SK-N-SH treated with all-trans-retinoic acid at 6 μM for 48 hours (cell line): ENCODE data around the gene C15orf40.

Experiments used
- ATAC-seq: fragments of 200-7000 bp; cut with Tn5 transposase; 3 replicates; pipeline ENCODE4 v1.9.1; 2020; ENCODE audit warnings: mild to moderate bottlenecking, moderate library complexity
- ARNTL ChIP-seq: fragments of 450-650 bp; formaldehyde crosslinking; IDR thresholded peaks from 2 replicates; pipeline ENCODE4 v1.5.0; 2020; ENCODE audit warnings: low read depth, mild to moderate bottlenecking, moderate library complexity, borderline replicate concordance
- BACH2 ChIP-seq: fragments of 250-450 bp; sonication (Bioruptor Pico); IDR thresholded peaks from 2 replicates; pipeline ENCODE4 v1.9.0; 2021; ENCODE audit warnings: mild to moderate bottlenecking, borderline replicate concordance
- CSDC2 ChIP-seq: fragments of 250-450 bp; sonication (Bioruptor Pico); IDR thresholded peaks from 2 replicates; pipeline ENCODE4 v1.5.0; 2020; ENCODE audit warnings: mild to moderate bottlenecking, moderate library complexity
- ESRRG ChIP-seq: fragments of 250-450 bp; sonication (Bioruptor Pico); IDR thresholded peaks from 2 replicates; pipeline ENCODE4 v1.6.1; 2021; ENCODE audit warnings: mild to moderate bottlenecking
- GLIS3 ChIP-seq: fragments of 250-450 bp; sonication (Bioruptor Pico); IDR thresholded peaks from 2 replicates; pipeline ENCODE4 v1.5.0; 2020; ENCODE audit warnings: mild to moderate bottlenecking, moderate library complexity
- PATZ1 ChIP-seq: fragments of 250-450 bp; sonication (Bioruptor Pico); IDR thresholded peaks from 2 replicates; pipeline ENCODE4 v1.8.0; 2020; ENCODE audit warnings: mild to moderate bottlenecking, moderate library complexity, borderline replicate concordance
- PPARA ChIP-seq: fragments of 250-450 bp; sonication (Bioruptor Pico); IDR thresholded peaks from 2 replicates; pipeline ENCODE4 v1.5.0; 2020; ENCODE audit warnings: mild to moderate bottlenecking, borderline replicate concordance
- RARB ChIP-seq: fragments of 250-450 bp; sonication (Bioruptor Pico); IDR thresholded peaks from 2 replicates; pipeline ENCODE4 v1.8.0; 2021; ENCODE audit warnings: mild to moderate bottlenecking, moderate library complexity
- SNAI2 ChIP-seq: fragments of 250-450 bp; sonication (Bioruptor Pico); IDR thresholded peaks from 2 replicates; pipeline ENCODE4 v1.5.0; 2020; ENCODE audit warnings: mild to moderate bottlenecking, moderate library complexity
- TOX ChIP-seq: fragments of 250-450 bp; sonication (Bioruptor Pico); IDR thresholded peaks from 2 replicates; pipeline ENCODE4 v1.8.0; 2021; ENCODE audit warnings: mild to moderate bottlenecking, moderate library complexity, borderline replicate concordance
- ZC3H10 ChIP-seq: fragments of 250-450 bp; sonication (Bioruptor Pico); IDR thresholded peaks from 2 replicates; pipeline ENCODE4 v1.5.1; 2021; ENCODE audit warnings: mild to moderate bottlenecking, moderate library complexity
- ZFP3 ChIP-seq: fragments of 250-450 bp; sonication (Bioruptor Pico); IDR thresholded peaks from 2 replicates; pipeline ENCODE4 v1.5.0; 2020; ENCODE audit warnings: mild to moderate bottlenecking, moderate library complexity
- ZFP30 ChIP-seq: fragments of 450-650 bp; formaldehyde crosslinking; IDR thresholded peaks from 2 replicates; pipeline ENCODE4 v1.5.0; 2022; ENCODE audit warnings: mild to moderate bottlenecking, moderate library complexity
- ZNF565 ChIP-seq: fragments of 450-650 bp; formaldehyde crosslinking; conservative IDR thresholded peaks from 2 replicates; pipeline ENCODE4 v1.5.0; 2020; ENCODE audit warnings: low read depth, mild to moderate bottlenecking, moderate library complexity
- ZNF70 ChIP-seq: fragments of 450-650 bp; formaldehyde crosslinking; IDR thresholded peaks from 2 replicates; pipeline ENCODE4 v1.5.0; 2020; ENCODE audit warnings: mild to moderate bottlenecking, moderate library complexity
- TF ChIP-seq, protein P1 (sequence below): fragments of 250-450 bp; sonication (Bioruptor Pico); IDR thresholded peaks from 2 replicates; pipeline ENCODE4 v1.5.0; 2020; ENCODE audit warnings: mild to moderate bottlenecking, moderate library complexity
- TF ChIP-seq, protein P2 (sequence below): fragments of 250-450 bp; sonication (Bioruptor Pico); IDR thresholded peaks from 2 replicates; pipeline ENCODE4 v1.8.0; 2021; ENCODE audit warnings: low read depth, mild to moderate bottlenecking, moderate library complexity, borderline replicate concordance
- TF ChIP-seq, protein P3 (sequence below): fragments of 250-450 bp; sonication (Bioruptor Pico); IDR thresholded peaks from 2 replicates; pipeline ENCODE4 v1.5.1; 2020; ENCODE audit warnings: low read depth, mild to moderate bottlenecking, moderate library complexity
- TF ChIP-seq, protein P4 (sequence below): fragments of 250-450 bp; sonication (Bioruptor Pico); IDR thresholded peaks from 2 replicates; pipeline ENCODE4 v1.5.1; 2021; ENCODE audit warnings: mild to moderate bottlenecking, moderate library complexity

C15orf40 gene

GRCh38 chr15:83011271-83012075 is at the start of gene C15orf40:
Gene C15orf40 (minus strand): TSS chr15:83011639. CDS start chr15:83011607, 32 bp downstream.
- peak; percentile 97 for ATAC-seq

GRCh38 chr15:83057696-83058376 is 46.4 kb upstream of the C15orf40 start:
- no peak for TF ChIP-seq SNAI2
- no peak for TF ChIP-seq ZFP3 (CRISPR knock-in tag)
- TF ChIP-seq RARB = no peak
- no peak for TF ChIP-seq BACH2 (CRISPR knock-in tag)
- TF ChIP-seq ZC3H10 (CRISPR knock-in tag) = no peak
- TF ChIP-seq PATZ1 = no peak
- TF ChIP-seq, protein P1, sequence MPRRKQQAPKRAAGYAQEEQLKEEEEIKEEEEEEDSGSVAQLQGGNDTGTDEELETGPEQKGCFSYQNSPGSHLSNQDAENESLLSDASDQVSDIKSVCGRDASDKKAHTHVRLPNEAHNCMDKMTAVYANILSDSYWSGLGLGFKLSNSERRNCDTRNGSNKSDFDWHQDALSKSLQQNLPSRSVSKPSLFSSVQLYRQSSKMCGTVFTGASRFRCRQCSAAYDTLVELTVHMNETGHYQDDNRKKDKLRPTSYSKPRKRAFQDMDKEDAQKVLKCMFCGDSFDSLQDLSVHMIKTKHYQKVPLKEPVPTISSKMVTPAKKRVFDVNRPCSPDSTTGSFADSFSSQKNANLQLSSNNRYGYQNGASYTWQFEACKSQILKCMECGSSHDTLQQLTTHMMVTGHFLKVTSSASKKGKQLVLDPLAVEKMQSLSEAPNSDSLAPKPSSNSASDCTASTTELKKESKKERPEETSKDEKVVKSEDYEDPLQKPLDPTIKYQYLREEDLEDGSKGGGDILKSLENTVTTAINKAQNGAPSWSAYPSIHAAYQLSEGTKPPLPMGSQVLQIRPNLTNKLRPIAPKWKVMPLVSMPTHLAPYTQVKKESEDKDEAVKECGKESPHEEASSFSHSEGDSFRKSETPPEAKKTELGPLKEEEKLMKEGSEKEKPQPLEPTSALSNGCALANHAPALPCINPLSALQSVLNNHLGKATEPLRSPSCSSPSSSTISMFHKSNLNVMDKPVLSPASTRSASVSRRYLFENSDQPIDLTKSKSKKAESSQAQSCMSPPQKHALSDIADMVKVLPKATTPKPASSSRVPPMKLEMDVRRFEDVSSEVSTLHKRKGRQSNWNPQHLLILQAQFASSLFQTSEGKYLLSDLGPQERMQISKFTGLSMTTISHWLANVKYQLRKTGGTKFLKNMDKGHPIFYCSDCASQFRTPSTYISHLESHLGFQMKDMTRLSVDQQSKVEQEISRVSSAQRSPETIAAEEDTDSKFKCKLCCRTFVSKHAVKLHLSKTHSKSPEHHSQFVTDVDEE (CRISPR knock-in tag) = no peak
- TF ChIP-seq, all 23 proteins: peak for 0
- no peak for ATAC-seq

More at GRCh38 chr15:83011271-83012075, at the start of gene C15orf40:
- no peak for TF ChIP-seq GLIS3 (CRISPR knock-in tag)
- TF ChIP-seq PATZ1 = no peak
- 0 out of 2 replicates have a peak, but pooled peaks have one; percentile 18 for TF ChIP-seq ZNF565 (CRISPR knock-in tag)
- TF ChIP-seq, protein P2, sequence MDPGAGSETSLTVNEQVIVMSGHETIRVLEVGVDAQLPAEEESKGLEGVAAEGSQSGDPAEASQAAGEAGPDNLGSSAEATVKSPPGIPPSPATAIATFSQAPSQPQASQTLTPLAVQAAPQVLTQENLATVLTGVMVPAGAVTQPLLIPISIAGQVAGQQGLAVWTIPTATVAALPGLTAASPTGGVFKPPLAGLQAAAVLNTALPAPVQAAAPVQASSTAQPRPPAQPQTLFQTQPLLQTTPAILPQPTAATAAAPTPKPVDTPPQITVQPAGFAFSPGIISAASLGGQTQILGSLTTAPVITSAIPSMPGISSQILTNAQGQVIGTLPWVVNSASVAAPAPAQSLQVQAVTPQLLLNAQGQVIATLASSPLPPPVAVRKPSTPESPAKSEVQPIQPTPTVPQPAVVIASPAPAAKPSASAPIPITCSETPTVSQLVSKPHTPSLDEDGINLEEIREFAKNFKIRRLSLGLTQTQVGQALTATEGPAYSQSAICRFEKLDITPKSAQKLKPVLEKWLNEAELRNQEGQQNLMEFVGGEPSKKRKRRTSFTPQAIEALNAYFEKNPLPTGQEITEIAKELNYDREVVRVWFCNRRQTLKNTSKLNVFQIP (CRISPR knock-in tag) = no peak
- no peak; the same call in 1 of the 2 replicates for TF ChIP-seq PPARA (CRISPR knock-in tag)

GRCh38 chr15:83057002-83057401 is 45.6 kb upstream of the C15orf40 start:
- no peak for TF ChIP-seq SNAI2
- TF ChIP-seq, protein P3, sequence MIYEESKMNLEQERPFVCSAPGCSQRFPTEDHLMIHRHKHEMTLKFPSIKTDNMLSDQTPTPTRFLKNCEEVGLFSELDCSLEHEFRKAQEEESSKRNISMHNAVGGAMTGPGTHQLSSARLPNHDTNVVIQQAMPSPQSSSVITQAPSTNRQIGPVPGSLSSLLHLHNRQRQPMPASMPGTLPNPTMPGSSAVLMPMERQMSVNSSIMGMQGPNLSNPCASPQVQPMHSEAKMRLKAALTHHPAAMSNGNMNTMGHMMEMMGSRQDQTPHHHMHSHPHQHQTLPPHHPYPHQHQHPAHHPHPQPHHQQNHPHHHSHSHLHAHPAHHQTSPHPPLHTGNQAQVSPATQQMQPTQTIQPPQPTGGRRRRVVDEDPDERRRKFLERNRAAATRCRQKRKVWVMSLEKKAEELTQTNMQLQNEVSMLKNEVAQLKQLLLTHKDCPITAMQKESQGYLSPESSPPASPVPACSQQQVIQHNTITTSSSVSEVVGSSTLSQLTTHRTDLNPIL (CRISPR knock-in tag) = no peak
- TF ChIP-seq CSDC2 (CRISPR knock-in tag) = no peak
- no peak for TF ChIP-seq ZFP30 (CRISPR knock-in tag)
- no peak for TF ChIP-seq ZNF565 (CRISPR knock-in tag)
- TF ChIP-seq ARNTL = no peak
- TF ChIP-seq ZC3H10 (CRISPR knock-in tag) = no peak
- TF ChIP-seq, protein P4, sequence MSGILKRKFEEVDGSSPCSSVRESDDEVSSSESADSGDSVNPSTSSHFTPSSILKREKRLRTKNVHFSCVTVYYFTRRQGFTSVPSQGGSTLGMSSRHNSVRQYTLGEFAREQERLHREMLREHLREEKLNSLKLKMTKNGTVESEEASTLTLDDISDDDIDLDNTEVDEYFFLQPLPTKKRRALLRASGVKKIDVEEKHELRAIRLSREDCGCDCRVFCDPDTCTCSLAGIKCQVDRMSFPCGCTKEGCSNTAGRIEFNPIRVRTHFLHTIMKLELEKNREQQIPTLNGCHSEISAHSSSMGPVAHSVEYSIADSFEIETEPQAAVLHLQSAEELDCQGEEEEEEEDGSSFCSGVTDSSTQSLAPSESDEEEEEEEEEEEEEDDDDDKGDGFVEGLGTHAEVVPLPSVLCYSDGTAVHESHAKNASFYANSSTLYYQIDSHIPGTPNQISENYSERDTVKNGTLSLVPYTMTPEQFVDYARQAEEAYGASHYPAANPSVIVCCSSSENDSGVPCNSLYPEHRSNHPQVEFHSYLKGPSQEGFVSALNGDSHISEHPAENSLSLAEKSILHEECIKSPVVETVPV (CRISPR knock-in tag) = no peak
- TF ChIP-seq GLIS3 (CRISPR knock-in tag) = no peak
- no peak for TF ChIP-seq ZNF70 (CRISPR knock-in tag)
- TF ChIP-seq TOX (CRISPR knock-in tag) = no peak
- TF ChIP-seq, protein P2 (CRISPR knock-in tag) = no peak
- TF ChIP-seq ESRRG (CRISPR knock-in tag) = no peak
- ATAC-seq = no peak
